Fibroblast of skin of right quadriceps (primary cell): Measurements from ENCODE around the gene IQSEC3.

Experiments used
- DNase-seq: peaks from one replicate; pipeline ENCODE4 v3.0.0-alpha.2; 2013

The IQSEC3 gene

DNA sequence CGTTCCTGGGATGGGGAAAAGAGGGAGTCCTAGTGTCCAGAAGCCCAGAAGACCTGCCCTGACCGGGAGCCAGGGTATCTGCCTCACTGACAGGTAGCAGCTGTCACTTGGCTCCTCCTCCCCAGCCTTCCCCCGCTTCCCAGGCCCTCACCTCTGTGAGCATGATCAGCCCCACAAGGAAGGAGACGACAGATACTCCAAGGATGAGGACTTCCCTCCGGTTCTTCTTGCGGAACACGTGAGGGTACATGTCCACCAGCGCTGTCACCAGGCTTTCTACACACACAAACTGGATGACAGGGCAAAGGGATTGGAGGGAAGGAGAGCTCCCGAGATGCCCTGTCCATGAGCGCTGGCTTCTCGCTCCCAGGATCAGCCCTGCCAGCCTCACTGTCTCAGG is 157.3 kb downstream of the IQSEC3 start:
- DNase-seq: no peak

GRCh38 chr12:224330-224729 is 157.8 kb downstream of the IQSEC3 start:
- no peak for DNase-seq

GRCh38 chr12:225012-225411 is 158.4 kb downstream of the IQSEC3 start:
- no peak for DNase-seq

GRCh38 chr12:226401-226800 is 159.8 kb downstream of the IQSEC3 start:
- no peak for DNase-seq

DNA sequence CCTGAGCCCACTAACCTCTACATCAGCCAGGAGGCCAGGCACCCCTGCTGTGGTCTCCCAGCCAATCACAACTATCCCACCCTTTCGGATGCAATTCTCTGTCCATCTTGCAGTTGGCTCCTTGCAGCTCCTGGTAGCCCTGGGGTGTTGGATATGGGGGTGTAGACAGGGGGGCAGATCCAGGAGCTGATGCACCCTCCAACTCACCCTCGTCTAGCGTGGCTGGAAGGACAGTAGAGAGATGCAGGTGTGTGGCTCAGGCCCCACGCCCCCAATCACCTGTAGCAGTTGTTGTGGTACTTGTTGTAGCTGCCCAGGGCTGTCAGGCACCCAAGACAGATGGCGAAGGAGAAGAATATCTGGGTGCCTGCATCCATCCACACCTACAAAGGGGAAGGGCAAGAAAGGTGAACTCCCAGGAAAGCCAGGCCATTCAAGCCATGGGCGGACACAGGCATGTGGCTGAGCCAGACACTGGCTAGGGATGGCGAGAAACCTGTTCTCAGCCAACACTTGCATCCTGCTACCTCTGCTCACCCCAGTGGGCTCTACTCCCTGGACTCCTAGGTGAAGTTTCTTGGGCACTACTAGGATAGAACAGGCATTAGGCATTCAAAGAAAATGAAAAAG is 160.8 kb downstream of the IQSEC3 start:
- DNase-seq: no peak
